ENCODE data around the gene COL11A2.

Gene COL11A2

GRCh38 chr6:33209856-33210255 lies 17.6 kb upstream of the COL11A2 start:
- no peak for TF ChIP-seq CTCF (IDR thresholded peaks at IDR 0.05)

- no peak for TF ChIP-seq CTCF (IDR thresholded peaks at IDR 0.05)
These were observed 16.1 kb upstream of the COL11A2 start, which contains the start of gene RING1 for GRCh38 chr6:33208091-33208967. Gene RING1 (plus strand): TSS chr6:33208500. CDS start chr6:33208823, 323 bp downstream.

- no peak for TF ChIP-seq CTCF (IDR thresholded peaks at IDR 0.05)
These were observed 15.4 kb upstream of the COL11A2 start for GRCh38 chr6:33207552-33208090.

GRCh38 chr6:33206864-33207551 lies 14.7 kb upstream of the COL11A2 start:
- no peak for TF ChIP-seq CTCF (IDR thresholded peaks at IDR 0.05)

GRCh38 chr6:33206027-33206863 lies 14.0 kb upstream of the COL11A2 start:
- TF ChIP-seq CTCF (IDR thresholded peaks at IDR 0.05): no peak

- TF ChIP-seq CTCF (IDR thresholded peaks at IDR 0.05): 0 out of 2 replicates have a peak, but pooled peaks have one; percentile 10
These were observed 13.1 kb upstream of the COL11A2 start for GRCh38 chr6:33205191-33206026.

Measured in LNCAP (cell line).